CD8-positive, alpha-beta memory T cell (primary cell): Measurements from ENCODE around the gene MOB1B. TPM values are rescaled to one million over a fixed set of nuclear protein-coding genes. Genes with fewer than 3 reads are reported as not detected.

Experiments used
- polyA plus RNA-seq: library from polyadenylated mRNA; unstranded; fragments of 300-500 nt; fragmentation: Illumina TruSeq; gene quantifications from one replicate; pipeline ENCODE4 v1.2.3, GENCODE V29; 2021
- total RNA-seq, 2 experiments: library from RNA; stranded (reverse); gene quantifications; one replicate each; pipeline ENCODE4 v1.2.3, GENCODE V29; 2021

MOB1B gene
- total and polyA plus RNA-seq, 3 experiments from 2014 or later, result 1.6 to 19.8 (median 18.4) TPM

Other genes starting within 250 kb of the MOB1B start
- gene JCHAIN, start 235.9 kb upstream of the MOB1B start, total RNA-seq, result not detected
- gene JCHAIN, start 235.9 kb upstream of the MOB1B start, polyA plus RNA-seq, result not detected
- gene UTP3, start 213.8 kb upstream of the MOB1B start, total RNA-seq, result 10 to 100 TPM; 42.5 to 43.4 TPM
- gene UTP3, start 213.8 kb upstream of the MOB1B start, polyA plus RNA-seq, result 14.9 TPM
- 10 to 100 TPM; 13.8 to 14.8 TPM for gene RUFY3, start 180.4 kb upstream of the MOB1B start, total RNA-seq
- gene RUFY3, start 180.4 kb upstream of the MOB1B start, polyA plus RNA-seq, result 10.4 TPM
- 100 to 1,000 TPM; 112 to 125 TPM for gene GRSF1, start 62.5 kb upstream of the MOB1B start, total RNA-seq
- gene GRSF1, start 62.5 kb upstream of the MOB1B start, polyA plus RNA-seq, result 99.7 TPM
- gene DCK, start 91.3 kb downstream of the MOB1B start, total RNA-seq, result 10 to 100 TPM; 33.8 to 34.8 TPM
- 90.8 TPM for gene DCK, start 91.3 kb downstream of the MOB1B start, polyA plus RNA-seq